ENCODE results near the gene ELMO1.

DNA sequence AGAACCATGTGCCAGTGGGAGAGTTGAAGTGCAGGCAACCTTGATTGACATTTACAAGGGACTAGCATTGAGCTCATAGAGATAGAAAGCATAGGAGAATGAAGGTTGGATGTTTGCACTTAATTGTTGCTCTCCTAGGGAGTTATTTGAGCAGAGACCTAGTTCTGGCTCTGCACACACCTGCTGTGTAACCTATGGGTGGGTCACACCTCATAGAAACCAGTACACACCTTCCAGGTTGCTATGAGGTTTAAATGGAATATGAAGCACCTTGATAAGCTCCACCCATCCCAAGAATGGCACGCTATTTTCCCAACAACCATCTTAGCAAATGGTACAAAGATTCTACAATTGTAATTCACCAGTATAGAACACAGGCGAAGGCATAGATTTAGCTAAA lies 638.2 kb downstream of the ELMO1 start:
- TF ChIP-seq CTCF (conservative IDR thresholded peaks at IDR 0.05; ENCODE audit: low read depth in 2 of 2): no peak
- TF ChIP-seq REST (IDR thresholded peaks at IDR 0.05; ENCODE audit: unreplicated experiment): no peak
- TF ChIP-seq EZH2 (IDR thresholded peaks at IDR 0.05; ENCODE audit: low read depth, unreplicated experiment): no peak
- TF ChIP-seq POLR2AphosphoS5 (IDR thresholded peaks at IDR 0.05; ENCODE audit: low read depth): no peak
- TF ChIP-seq ZNF331 (CRISPR knock-in tag; IDR thresholded peaks at IDR 0.05; ENCODE audit: low read depth): no peak

All from GM23338 (cell line).